Hematopoietic multipotent progenitor cell treated with erythropoietin and hydrocortisone succinate and interleukin-3 and kit ligand, for 4 days (in vitro differentiated cells): Measurements from ENCODE around the gene ZC3H12C.

Source experiments
- DNase-seq: peaks from one replicate; pipeline ENCODE4 v3.0.0-alpha.2; 2015

The ZC3H12C gene

DNA sequence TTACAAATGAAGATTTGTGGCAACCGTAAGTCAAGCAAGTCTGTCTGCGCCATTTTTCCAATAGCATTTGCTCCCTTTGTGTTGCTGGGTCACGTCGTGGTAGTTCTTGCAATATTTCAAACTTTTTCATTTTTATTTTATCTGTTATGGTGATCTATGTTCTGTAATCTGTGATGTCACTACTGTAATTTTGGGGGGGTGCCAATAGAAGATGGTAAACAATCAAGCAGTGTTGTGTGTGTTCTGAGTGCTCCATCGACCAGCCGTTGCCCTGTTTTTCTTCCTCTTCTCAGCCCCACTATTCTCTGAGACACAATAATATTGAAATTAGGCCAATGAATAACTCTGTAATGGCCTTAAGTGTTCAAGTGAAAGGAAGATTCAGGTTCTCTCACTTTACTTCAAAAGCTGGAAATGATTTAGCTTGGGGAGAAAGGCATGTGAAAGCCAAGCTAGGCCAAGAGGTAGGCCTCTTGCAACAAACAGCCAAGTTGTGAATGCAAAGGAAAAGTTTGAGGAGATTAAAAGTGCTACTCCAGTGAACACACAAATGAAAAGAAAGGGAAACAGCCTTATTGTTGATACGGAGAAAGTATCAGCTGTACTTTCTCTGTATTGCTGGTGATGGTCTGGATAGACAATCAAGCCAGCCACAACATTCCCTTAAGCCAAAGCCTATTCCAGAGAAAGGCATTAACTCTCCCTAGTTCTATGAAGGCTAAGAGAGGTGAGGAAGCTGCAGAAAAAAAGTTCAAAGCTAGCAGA, 7.5 kb downstream of the ZC3H12C start:
- DNase-seq: no peak

DNA sequence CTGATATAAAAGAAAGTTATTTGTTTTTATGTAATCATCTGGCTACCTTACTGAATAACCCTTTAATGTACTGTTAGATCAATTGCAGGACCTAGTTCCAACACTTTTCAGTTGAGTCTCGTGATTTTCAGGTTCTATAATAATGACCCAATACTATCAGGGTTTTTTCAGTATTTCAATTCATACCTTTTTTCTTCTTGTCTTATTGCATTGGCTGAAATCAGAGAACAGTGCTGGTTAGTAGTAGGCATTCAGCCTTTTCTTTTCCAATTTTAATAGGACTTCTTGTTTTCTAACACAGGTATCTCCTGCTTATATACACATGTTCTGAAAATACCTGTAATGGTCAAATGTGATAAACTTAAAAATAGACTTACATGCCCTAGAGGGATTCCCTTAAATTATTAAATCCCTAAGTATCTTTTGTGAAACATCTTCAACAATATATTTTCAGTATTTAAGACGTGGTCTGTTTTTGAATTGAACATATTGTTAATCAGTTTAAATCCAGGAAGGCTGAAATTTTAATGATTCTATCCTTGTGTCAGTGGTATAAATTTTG, 13.6 kb downstream of the ZC3H12C start:
- no peak for DNase-seq

DNA sequence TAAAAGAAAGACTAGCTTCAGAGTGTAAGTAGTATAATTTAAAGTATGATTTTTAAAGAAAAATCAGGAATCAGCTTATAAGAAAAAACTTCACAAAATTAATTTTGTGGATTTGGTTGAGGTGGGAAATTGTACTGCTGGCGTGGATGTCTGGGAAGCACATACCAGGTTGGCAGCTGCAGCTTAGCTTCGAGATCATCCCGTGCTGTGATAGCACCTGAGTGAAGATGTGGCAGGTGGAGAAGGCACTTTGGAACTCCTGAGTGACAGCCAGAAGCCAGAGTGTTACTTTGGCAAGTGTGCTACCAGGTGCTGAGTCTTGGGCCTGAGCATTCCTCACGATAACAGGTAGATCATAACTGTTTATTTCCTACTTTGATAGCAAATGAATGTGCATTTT, 17.7 kb downstream of the ZC3H12C start:
- DNase-seq: no peak

DNA sequence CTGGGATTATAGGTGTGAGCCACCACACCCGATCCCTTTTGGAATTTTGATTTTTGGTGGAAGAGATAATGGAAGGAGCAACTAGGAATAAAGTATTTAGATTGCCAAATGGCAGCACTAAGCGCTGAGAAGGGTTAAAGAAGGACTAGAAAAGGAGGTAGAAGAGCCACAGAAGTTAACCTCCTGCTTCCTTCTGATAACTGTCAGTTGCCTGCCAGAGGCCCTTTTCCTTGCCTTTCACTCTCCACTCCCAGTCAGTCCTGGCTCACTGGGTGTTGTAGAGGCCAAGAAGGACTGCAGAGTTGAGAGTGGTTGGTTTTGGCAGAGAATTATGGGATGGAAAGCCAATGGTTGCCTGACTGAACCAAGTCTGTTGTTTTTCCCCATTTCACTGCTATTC, 19.3 kb downstream of the ZC3H12C start:
- DNase-seq: peak; percentile 88

DNA sequence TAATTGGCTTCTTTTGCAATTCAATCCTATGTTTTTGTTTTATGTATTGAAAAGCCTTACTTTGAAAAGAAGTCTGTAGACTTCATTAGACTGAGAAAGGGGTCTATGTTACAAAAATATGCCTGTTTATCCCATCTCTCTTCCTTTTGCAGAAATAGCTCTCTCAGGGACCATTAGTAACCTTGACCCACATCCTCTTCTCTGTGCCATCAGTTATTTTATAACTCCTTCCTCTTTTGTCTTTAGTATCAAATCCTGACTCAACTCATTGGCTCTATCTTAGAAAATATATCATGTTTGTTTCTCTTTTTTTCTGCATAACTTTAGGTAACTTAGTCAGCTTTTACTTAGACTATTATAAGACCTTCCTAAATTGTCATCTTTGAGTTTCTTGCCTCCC, 20.3 kb downstream of the ZC3H12C start:
- DNase-seq: peak; percentile 57

DNA sequence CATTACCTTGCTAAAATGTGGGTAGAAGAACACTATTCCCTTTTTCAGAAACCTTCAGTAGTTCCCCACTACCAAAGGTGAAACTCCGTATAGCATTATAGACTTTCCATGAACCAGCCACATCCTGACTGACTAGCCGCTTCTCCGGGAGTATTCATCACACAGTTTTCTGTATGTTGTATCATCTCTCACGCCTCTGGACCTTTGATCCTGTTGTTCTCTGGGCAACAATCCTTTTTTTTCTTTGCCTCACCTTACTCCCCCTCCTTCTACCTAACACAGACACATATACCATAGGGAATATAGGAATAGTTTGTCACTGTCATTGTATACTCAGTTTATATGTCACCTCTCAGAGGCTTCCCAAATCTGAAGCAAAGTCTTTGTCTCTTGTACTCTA, 20.8 kb downstream of the ZC3H12C start:
- no peak for DNase-seq

DNA sequence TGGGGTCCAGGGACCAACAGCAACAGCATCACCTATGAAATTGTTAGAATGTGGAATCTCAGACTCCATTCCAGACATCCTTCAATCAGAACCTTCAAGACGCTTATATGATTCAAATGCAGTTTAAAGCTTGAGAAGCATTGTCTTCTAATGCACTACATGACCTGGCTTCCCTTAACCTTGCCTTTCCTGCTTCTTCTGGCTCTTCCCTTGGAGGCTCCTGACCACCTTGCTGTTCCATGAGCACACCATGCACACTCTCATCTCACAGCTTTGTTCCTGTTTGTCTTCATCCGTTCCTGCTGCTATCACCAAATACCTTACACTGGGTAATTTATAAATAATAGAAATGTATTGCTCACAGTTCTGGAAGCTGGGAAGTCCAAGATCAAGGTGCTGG, 26.1 kb downstream of the ZC3H12C start:
- DNase-seq: no peak

DNA sequence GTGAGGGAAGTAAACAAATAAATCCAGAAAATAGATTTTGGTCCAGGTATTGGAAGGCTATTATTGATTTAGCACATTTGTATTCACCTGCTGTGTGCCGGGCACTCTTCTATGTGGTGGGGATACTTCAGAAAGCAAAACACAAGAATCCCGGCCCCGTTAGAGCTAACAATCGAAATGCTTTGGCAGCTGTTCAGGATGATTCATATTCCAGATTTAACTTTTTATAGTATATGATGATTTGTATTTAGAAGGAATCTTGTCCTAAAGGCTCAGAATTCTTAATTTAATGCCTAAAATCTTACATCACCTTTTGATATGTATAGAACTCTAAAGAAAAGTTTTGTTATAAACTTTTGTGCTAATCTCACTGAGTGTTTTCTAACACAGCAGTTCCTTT, 28.0 kb downstream of the ZC3H12C start:
- DNase-seq: no peak

DNA sequence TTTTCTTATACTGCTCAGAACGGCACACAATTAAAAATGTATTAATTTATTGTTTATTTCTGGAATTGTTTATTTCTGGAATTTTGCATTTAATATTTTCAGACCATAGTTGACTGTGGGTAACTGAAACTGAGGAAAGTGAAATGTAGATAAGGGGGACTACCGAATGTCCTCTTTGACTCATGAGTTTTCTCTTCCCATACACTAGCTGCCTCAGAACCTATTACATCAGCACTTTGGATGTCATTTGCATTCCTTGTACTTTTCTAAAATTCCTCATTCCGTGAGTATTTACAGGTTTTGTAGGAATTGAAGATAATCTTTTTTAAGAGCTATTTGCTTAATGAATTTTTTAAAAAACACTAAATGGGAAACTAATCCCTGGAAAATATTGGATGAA, 29.8 kb downstream of the ZC3H12C start:
- no peak for DNase-seq

DNA sequence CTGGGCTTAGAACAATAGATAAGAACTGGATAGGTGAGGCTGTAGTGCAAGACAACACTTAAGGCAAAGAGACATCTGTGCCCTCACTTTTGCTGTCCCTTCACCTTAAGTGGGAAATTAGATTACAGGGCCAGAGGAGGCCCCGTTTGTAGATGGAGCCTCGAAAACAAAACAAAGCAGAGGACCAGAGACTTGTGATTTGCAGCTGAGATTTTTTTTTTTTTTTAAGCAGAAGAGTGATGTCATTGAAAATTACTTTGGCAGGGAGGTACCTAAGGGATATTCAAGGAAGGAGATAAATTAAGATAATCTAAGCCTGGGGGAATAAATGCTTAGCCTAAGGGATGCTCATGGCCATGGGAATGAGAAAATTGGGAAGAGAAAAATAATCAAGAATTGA, 31.4 kb downstream of the ZC3H12C start:
- DNase-seq: no peak

DNA sequence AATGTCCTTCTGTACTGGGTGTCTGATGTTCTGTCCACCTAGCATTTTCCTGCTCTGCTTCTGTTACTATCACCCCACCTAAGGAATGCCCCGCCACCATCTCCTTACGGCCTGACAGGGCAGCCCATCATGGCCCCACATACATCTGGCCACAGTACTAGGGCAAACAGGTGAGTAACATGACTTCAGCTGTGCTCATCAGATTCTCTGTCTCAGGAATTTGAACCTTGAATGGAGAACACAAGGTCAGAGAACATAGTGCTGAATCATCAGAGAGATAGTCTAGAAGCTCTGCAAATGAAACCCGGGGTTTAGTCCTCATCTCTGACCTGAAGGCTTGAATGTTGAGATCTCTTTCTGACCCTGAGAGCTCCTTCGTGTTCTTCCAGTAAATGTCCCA, 32.4 kb downstream of the ZC3H12C start:
- DNase-seq: no peak

DNA sequence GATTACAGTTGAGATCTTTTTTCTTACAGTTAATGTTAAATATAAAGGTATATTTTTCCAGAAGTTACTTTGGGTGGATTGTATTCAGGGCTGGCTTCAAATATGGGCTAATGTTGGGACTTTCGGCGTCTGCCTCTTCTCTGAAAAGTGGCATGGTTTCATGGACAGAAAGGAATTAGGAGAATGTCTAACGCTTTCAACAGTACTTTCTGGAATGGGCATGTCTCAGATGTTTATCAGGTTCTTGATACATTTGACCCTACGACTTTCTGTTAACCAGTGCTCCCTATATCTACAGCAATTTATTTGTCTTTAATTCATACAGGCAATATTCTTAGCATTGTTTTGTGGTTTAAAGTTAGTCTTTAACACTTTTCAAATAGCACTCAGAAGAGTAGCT, 33.7 kb downstream of the ZC3H12C start:
- DNase-seq: no peak

DNA sequence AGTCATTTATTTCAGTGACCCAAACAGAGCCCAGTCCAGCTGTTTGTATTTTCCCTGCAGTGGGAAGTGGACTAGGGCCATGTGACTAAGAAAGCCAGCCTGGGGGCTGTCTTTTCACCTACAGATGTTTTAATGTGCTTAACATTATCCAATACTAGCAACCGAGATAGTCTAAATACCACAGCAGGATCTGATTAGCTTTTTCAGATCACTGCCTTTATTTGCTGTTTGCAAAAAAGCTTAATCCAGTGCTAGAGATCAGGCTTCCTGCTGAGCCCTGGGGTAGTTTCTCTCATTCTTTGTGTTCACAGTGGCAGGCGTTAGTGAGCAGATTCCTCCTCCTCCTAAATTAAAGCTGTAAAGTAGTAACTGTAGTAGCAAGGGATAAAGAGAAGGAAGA, 35.0 kb downstream of the ZC3H12C start:
- DNase-seq: peak; percentile 18

DNA sequence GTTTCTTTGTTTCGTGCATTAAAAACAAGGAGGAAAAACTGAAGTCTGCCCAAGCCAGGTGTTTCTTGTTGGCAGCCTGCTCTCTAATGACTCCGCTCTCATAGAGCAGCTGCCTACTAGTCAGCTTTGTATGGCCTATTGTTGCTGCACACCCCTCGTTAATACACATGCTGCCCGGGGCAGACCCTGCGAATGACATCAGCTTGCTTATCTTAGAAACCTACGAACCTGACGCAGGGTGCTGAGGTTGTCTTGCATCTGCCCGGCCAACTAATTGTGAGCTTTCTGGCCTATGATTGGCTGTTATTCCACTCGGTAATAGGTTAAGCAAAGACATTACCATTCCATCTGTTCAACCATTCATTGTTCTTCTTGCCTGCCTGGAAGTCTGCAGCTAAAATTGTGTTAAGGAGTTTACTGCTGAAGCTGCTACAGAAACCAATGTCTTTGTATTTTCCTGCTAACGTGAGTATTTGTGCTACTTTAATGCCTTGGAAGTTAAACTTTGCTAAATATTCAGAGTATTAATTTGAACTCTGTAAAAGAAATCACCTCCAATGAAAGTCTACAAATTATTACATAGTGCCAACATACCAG, 37.5 kb downstream of the ZC3H12C start:
- DNase-seq: no peak

DNA sequence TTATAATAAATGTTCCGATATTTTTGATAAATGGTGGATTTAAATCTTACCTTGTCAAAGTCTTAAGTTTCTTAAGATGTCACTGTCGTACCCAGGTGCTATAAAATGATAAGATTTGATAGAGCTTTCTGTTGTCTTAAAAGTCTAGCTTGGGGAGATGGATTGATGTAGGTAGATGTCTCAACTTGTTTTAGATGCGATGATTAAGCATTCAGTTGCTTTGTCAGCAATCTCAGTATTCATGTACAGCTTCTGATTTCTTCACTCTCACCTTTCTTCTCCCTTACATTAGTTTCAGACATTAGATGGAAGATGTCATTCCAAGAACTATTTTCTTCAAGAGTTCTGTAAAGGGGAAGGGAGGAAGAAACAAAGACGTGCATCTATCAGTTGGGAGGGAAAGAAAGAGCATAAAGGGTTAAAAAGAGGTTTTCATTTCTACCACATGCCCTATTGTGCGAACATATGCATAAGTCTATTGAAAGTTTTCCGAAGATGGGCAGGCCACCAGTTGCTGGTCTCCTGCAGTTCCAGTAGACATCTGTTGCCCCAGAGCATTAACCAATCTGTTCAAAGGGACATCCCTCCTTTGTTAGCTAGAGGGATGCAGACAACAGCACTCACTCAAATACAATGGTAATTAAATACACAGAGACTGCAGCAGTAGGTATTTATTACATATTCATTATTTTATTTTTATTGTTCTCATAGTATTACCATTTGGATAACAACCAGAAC, 38.4 kb downstream of the ZC3H12C start:
- DNase-seq: no peak

DNA sequence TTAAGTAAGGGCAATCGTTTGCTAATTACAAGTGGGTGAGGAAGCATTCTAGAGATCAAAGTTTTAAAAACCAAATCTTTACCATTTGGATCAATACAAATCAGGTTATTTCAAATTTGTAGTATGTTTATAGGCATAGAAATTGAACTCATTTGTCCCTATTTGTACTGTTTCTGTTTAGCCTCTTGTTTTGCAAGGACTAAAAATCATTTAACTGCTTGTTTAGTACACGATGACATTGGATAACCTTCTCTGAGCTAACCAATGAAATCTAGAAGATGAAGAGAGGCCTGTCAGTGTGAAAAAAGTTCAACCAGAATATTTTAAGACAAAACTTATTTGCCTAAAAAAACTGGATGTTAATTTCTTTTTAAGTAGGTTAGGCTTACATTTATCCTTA, 40.0 kb downstream of the ZC3H12C start:
- DNase-seq: no peak

DNA sequence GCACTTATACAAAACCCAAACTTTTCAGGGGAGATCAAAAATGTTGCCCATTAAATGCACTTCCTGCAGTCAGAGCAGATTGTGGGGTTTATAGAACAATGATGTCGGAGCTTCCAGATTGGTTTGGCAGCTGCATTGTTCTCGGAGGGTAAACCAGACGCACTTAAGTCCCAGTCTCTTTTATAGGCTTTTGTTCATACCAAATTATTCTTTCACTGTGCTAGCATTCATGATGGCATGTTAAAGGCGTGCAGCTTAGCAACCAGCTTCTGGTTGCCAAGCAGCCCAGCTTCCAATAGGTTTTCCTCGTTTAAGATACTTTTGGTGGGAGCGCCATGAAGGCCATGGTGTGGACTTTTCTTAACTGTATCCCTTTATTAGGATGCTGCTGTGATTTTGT, 40.9 kb downstream of the ZC3H12C start:
- DNase-seq: no peak

DNA sequence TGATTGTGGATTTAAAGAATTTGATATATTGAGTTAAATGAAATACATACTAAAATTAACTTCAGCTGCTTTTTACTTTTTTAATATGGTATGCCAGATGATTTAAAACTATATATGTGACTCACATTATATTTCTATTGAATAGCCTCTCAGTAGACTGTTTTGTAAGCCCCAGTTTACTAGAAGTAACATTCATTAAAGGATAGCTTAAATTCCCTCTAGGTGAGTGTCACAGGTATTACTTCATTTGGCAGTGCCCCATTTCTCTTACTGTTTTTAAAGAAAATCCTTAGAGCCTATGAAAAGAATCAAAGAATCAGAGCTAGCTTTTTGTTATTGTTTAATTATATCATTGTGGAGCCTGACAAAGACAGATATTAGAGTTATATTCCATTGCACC, 48.6 kb downstream of the ZC3H12C start:
- DNase-seq: no peak

DNA sequence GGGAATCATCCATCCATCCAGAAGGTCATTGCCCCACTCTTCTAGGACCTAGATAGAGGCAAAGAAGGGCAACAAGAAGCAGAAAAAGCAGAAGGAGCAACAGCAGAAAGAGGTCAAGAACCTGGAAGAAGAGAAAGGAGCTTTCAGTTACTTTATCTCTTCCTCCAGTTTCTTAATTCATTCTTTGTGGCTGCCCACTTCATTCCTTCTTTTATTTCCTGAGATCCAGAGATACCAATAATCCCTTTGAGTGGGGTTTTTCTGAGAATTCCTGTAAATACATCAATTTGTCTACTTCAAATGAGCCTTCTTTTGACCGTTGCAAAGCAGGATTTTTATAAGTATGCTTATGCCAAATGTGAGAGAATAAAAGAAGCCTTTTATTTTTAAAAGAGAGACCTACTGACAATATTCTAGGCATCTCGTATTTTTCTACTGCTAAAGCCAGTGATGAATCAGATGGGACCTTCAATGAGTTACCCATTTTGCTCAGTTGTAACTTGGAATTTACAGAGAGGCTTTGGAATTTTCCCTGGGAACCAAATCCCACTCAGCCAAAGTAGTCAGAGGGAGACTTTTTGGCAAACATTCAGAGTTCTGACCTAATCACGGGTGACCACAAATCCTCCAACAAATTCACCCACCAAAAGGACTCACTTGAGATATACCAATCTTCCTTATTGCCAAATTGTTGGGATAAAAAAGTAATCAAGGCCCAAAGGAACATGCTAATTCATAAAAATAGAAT, 54.9 kb downstream of the ZC3H12C start:
- DNase-seq: peak; percentile 53

DNA sequence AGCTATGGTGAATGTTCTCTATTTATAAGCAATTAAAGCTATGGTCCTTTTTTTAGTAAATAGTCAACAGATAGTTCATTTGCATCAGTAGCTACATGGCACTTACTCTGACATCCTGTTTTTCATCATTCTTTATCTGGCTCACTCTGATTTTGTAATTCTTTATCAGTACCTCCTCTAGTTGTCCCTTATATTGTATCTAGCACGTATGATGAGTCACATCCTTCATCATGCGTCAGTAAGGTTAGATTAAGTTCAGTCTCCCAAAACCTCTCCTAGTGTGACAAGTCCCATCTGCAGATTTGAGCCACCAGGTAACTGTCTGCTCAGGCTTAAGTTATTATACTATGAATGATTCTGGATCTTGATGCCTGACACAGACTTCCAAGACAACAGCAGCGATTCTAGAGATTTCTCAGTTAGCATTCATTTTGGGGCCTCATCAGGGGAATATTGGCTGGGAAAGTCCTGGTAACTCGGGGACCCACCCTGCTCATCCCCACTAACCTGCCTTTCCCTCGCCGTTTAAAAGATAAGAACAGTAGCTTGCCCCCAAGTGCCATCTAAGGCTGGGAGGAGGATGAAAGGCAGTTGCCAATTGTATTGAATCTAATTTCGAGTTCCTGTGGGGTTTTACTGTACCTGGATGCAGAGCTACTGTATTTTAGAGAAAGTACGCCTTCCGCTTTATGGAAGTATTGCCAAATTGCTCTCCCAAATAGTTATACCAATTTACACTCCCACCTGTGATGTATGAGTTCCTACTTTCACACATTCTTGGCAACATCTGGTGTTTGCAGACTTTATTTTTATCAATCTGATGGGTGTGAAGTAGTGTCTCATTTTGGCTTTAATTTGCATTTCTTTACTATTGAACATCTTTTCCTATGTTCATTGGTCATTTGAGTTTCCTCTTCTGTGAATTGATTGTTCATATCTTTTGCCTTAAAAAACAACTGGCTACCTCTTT, 55.9 kb downstream of the ZC3H12C start:
- DNase-seq: peak; percentile 71

DNA sequence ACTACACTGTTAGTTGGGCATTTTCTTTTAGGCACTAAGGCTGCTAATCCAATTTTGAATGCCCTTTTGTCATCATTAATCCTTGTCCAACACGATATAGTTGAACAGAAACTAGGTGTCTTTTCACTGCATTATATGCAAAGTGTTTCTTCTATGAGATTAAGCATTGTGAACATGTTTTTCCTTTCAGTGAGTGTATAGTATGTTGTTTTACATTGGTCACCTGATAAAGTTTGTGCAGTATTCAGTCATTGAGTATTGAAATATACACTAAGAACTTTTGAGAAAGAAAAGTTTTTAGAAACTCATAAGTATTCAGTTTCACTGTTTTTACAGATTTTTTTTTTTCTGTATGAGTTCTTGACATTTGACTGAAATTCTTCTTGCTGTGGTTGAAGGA, 59.0 kb downstream of the ZC3H12C start:
- no peak for DNase-seq

DNA sequence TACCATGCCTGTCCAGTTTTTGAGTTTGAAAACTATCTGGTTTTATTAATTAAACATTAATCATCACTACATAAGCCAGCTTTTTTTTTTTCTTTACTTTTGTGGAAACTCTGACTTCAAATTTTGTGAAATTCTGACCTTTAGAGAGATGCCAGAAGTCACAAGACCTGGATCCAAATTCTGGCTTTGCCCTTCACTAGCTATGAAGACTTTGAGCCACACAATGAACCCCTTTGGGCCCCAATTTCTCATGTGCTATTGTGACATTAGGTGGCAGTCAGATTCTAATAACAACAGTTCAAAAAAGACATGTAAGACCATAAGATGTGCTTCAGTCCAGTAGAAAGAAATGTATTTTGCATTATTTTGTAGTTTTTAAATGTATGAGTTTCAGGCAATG, 60.3 kb downstream of the ZC3H12C start:
- no peak for DNase-seq
